Ascending aorta (tissue), 2 donors: Measurements from ENCODE around the gene TULP1. TPM values are rescaled to one million over a fixed set of nuclear protein-coding genes. Genes with fewer than 3 reads are reported as not detected.
A peak's percentile ranks its signal among the peaks of the same experiment; 100 is the strongest.

Experiments used
- DNase-seq, 2 donors: peaks; one replicate each; pipeline ENCODE4 v3.0.0-alpha.2; 2019; ENCODE audit warnings: low spot score in 2 of 2
- H3K27ac ChIP-seq, 2 donors: fragments of 200-600 bp; sonication (generic); one replicate each; pipeline ENCODE4 v1.5.1; 2016 to 2017; ENCODE audit warnings: mild to moderate bottlenecking in 1 of 2
- H3K27me3 ChIP-seq: fragments of 200-600 bp; sonication (generic); one replicate; pipeline ENCODE4 v1.5.1; 2017
- H3K36me3 ChIP-seq, 2 donors: fragments of 200-600 bp; sonication (generic); one replicate each; pipeline ENCODE4 v1.5.1; 2016
- H3K4me1 ChIP-seq, 2 donors: fragments of 200-600 bp; sonication (generic); one replicate each; pipeline ENCODE4 v1.5.1; 2016 to 2017; ENCODE audit warnings: mild to moderate bottlenecking in 1 of 2
- H3K4me3 ChIP-seq, 2 donors: fragments of 200-600 bp; sonication (generic); one replicate each; pipeline ENCODE4 v1.5.1; 2016 to 2017; ENCODE audit warnings: mild to moderate bottlenecking in 1 of 2
- H3K9me3 ChIP-seq, 2 donors: fragments of 200-600 bp; sonication (generic); one replicate each; pipeline ENCODE4 v1.5.1; 2016
- intact Hi-C: fragments of 100-400 bp; cut with DNase I; formaldehyde crosslinking; loops from one replicate; pipeline ENCODE4 v1.15.1; 2023
- total RNA-seq: library from RNA; depleted of rRNA; stranded (reverse); fragments of >200 nt; gene quantifications from one replicate; pipeline ENCODE4 v1.1.0, GENCODE V29; 2016
- TF ChIP-seq, protein P1 (sequence below), 3 experiments: fragments of 200-600 bp in 2 of 3; fragments of 450-650 bp in 1 of 3; sonication (generic) in 2 of 3; IDR thresholded peaks; one replicate each; pipeline ENCODE4 v1.5.1; 2016 to 2019; ENCODE audit warnings: antibody characterized with exemption in 3 of 3, mild to moderate bottlenecking in 1 of 3, moderate library complexity in 1 of 3

Gene TULP1
- total RNA-seq, 1 donor from 2014 or later: not detected

DNA sequence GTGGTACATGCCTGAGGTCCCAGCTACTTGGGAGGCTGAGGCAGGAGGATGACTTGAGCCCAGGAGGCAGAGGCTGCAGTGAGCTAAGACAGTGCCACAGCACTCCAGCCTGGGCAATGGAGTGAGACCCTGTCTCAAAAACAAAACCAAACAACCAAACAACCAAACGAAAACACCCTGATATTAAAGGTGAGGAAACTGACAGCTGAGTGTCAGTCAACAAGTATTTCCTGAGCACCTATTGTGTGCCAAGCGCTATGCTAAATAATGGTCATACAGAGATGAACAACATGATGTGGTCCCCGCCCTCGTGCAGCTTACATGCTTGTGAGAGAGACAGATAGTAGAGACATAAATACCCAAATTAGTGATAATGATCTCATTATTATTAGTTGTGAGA lies 1.9 kb upstream of the TULP1 start:
- H3K4me3 ChIP-seq: no peak overlapping the region
- peaks cover 7% of the 10 kb centered on the region for H3K27me3 ChIP-seq
- intact Hi-C loops: no loop called here
- TF ChIP-seq, protein P1, sequence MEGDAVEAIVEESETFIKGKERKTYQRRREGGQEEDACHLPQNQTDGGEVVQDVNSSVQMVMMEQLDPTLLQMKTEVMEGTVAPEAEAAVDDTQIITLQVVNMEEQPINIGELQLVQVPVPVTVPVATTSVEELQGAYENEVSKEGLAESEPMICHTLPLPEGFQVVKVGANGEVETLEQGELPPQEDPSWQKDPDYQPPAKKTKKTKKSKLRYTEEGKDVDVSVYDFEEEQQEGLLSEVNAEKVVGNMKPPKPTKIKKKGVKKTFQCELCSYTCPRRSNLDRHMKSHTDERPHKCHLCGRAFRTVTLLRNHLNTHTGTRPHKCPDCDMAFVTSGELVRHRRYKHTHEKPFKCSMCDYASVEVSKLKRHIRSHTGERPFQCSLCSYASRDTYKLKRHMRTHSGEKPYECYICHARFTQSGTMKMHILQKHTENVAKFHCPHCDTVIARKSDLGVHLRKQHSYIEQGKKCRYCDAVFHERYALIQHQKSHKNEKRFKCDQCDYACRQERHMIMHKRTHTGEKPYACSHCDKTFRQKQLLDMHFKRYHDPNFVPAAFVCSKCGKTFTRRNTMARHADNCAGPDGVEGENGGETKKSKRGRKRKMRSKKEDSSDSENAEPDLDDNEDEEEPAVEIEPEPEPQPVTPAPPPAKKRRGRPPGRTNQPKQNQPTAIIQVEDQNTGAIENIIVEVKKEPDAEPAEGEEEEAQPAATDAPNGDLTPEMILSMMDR (IDR thresholded peaks at IDR 0.05): no peak
- DNase-seq: no peak
- H3K4me1 ChIP-seq: peaks cover 2 to 3% of the 10 kb centered on the region in 2 donors
- H3K9me3 ChIP-seq: no peaks in the 10 kb centered on the region
- no peaks in the 10 kb centered on the region for H3K36me3 ChIP-seq
- H3K27ac ChIP-seq: no peak overlapping the region

DNA sequence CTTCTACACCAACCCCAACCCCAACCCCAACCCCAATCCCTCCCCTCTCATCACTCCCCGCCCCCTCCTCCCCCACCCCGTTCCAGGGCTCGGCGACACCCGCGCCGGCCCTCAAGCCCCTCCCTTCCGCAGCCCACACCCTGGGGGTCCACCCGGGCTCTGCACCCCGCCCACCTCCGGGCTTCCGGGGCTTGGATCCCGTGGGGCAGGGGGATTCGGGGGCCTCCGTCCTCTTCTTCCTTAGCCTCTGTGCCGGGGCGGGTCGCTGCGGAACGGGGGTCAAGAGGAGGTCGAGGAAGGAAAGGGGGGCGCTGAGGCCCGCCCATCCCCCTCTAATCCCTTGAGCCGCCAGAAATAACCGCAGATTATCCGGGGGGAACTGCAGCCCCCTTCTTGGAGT lies 690 bp downstream of the TULP1 start:
- Histone ChIP-seq H3K4me1 (peaks cover 2 to 3% of the 10 kb centered on the region in 2 donors), H3K9me3 (no peaks in the 10 kb centered on the region), H3K4me3 (peak overlapping the region in 1 of 2 donors; percentile 27), H3K36me3 (no peaks in the 10 kb centered on the region), H3K27me3 (peaks cover 7% of the 10 kb centered on the region), H3K27ac (no peak overlapping the region)
- DNase-seq: no peak
- TF ChIP-seq, protein P1 (IDR thresholded peaks at IDR 0.05): no peak
- intact Hi-C loops: no loop called here

DNA sequence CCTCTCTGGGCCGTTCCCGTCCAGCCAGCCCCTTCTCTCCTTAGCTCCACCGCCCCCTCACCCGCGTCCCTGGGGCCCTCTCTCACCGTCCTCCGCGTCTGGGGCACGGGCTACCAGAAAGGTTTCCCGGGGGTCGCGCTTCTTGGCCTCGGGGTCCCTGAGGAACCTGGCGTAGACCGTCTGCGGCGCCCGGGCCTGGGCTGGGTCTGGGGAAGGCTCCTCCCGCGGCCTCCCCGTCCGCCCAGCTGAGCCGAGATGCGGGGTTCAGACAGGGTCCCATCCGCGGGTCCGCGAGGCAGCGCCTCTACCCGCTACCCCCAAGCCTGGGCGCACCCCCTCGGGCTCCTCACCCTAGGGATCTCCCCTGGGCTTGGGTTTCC lies 1.1 kb downstream of the TULP1 start:
- TF ChIP-seq, protein P1 (IDR thresholded peaks at IDR 0.05): no peak
- H3K4me1 ChIP-seq: peaks cover 2 to 3% of the 10 kb centered on the region in 2 donors
- no peaks in the 10 kb centered on the region for H3K9me3 ChIP-seq
- DNase-seq: no peak
- intact Hi-C loops: no loop called here
- peak overlapping the region in 1 of 2 donors; percentile 27 for H3K4me3 ChIP-seq
- H3K36me3 ChIP-seq: no peaks in the 10 kb centered on the region
- no peak overlapping the region for H3K27ac ChIP-seq
- peaks cover 7% of the 10 kb centered on the region for H3K27me3 ChIP-seq

DNA sequence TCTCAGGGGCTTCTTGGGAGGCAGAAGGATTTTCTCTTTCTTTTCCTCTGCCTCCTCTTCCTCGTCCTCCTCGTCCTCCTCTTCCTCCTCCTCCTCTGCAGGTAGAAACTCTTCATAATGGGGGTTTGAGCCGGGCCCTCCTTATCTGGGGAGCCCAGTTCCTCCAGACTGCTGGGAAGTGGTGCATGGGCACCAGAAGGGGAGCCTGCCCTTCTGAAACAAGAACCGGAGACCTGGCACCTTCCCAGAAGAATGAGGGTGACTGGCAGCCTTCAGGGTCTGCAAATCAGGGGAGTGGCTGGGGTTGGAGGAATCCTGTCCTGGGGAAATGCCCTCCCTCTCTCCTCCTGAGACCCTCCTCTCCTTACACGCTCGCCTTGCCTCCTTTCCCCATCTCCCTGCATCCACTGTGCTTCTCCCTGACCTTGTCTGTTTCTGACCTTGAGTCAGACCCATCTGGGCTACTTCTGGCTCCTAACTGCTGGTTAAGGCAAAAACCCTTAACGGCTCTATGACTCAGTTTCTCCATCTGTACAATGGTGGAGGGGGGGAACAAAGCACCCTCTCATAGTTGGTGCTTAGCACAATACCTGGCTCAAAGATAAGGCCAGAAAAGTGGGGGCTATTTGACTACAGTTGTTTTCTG lies 1.7 kb downstream of the TULP1 start:
- H3K4me3 ChIP-seq: no peak overlapping the region
- H3K36me3 ChIP-seq: no peaks in the 10 kb centered on the region
- no peaks in the 10 kb centered on the region for H3K9me3 ChIP-seq
- no peak overlapping the region for H3K27ac ChIP-seq
- intact Hi-C loops: no loop called here
- peaks cover 9% of the 10 kb centered on the region for H3K27me3 ChIP-seq
- DNase-seq: no peak
- TF ChIP-seq, protein P1 (IDR thresholded peaks at IDR 0.05): no peak
- peaks cover 2 to 3% of the 10 kb centered on the region in 2 donors for H3K4me1 ChIP-seq

DNA sequence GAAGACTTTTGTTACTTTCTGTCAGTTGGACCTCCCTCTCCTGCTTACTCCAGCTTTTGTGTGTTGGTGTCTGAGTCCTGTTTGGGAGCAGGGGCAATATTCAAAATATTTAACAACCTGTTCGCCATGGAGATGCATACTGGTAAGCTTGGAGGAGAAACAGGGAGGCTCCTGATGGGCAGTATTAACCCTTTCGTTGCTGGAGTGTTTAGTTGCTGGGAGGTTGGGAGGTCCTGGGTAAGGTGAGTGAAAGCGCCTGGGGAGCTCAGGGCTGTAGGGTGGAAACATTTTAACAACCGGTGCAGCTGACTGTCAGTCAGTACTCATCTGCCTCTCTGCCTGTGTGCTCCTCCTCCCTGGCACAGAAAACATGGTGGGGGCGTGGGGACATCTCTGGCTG lies 4.2 kb downstream of the TULP1 start:
- peaks cover 13% of the 10 kb centered on the region for H3K27me3 ChIP-seq
- no peaks in the 10 kb centered on the region for H3K9me3 ChIP-seq
- DNase-seq: no peak
- H3K4me3 ChIP-seq: no peak overlapping the region
- intact Hi-C loops: no loop called here
- no peak overlapping the region for H3K27ac ChIP-seq
- TF ChIP-seq, protein P1 (IDR thresholded peaks at IDR 0.05): no peak
- no peaks in the 10 kb centered on the region for H3K36me3 ChIP-seq
- peaks cover 2 to 3% of the 10 kb centered on the region in 2 donors for H3K4me1 ChIP-seq

DNA sequence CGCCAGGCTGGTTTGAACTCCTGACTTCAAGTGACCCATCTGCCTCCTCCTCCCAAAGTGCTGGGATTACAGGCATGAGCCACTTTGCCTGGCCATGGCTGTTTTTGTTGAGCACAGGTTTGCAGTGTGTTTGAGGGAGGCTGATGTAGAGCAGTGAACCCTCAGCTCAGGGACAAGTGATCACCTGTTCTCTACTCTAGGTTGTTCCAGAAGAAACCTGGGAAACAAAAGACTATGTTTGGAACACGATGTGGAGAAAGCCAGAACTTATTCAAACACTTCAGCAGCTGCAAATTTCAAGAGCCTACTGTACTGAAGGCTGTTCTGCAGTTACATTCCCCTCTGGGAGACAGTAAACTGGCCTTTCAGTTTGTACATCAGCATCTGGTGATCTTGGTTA lies 4.7 kb downstream of the TULP1 start:
- H3K4me3 ChIP-seq: no peak overlapping the region
- no peaks in the 10 kb centered on the region for H3K9me3 ChIP-seq
- TF ChIP-seq, protein P1 (IDR thresholded peaks at IDR 0.05): no peak
- no peaks in the 10 kb centered on the region for H3K36me3 ChIP-seq
- DNase-seq: no peak
- peaks cover 2 to 3% of the 10 kb centered on the region in 2 donors for H3K4me1 ChIP-seq
- intact Hi-C loops: no loop called here
- H3K27ac ChIP-seq: no peak overlapping the region
- peaks cover 17% of the 10 kb centered on the region for H3K27me3 ChIP-seq
